A549 treated with AZD9567 at 1 μM for 4 hours (cell line): Measurements from ENCODE around the gene MRPS5. TPM values are rescaled to one million over a fixed set of nuclear protein-coding genes. Genes with fewer than 3 reads are reported as not detected.

ENCODE experiments used
- total RNA-seq: library from RNA; stranded (reverse); fragments of 200-300 nt; extraction: Qiagen RNA extraction; gene quantifications from 5 replicates; pipeline ENCODE4 v1.2.3, GENCODE V29; 2022; ENCODE audit not compliant: insufficient read depth

Gene MRPS5
- total RNA-seq = 68.5 to 74.9 TPM (median 72.9 TPM) in 5 replicates

GRCh38 chr2:95121407-95122196, at the start of gene MRPS5:
TSS of gene MRPS5 (minus strand) at chr2:95121808. CDS start at chr2:95121791, 17 bp downstream.

GRCh38 chr2:95165371-95166064, 43.9 kb upstream of the MRPS5 start, which contains the start of gene ZNF2:
TSS of gene ZNF2 (plus strand) at chr2:95165809. CDS start at chr2:95176227, 10,418 bp downstream.

GRCh38 chr2:95159690-95160449, 38.3 kb upstream of the MRPS5 start, which contains the start of gene ZNF514:
TSS of gene ZNF514 (minus strand) at chr2:95159848. CDS start at chr2:95153253, 6,595 bp downstream.

Other genes with a start within 250 kb of the MRPS5 start
- 0.09 to 0.18 TPM (median 0.14 TPM) in 4 of 5 replicates, not detected in the other for gene MAL, start 96.1 kb downstream of the MRPS5 start, total RNA-seq
- 4.4 to 7.4 TPM (median 6.9 TPM) in 5 replicates for gene ZNF514, start 38.0 kb upstream of the MRPS5 start, total RNA-seq
- gene ZNF2, start 44.0 kb upstream of the MRPS5 start, total RNA-seq = 3.2 to 6.4 TPM (median 3.6 TPM) in 5 replicates
- gene ZNF892, start 85.7 kb upstream of the MRPS5 start, total RNA-seq = 0.39 to 0.54 TPM (median 0.48 TPM) in 4 of 5 replicates, not detected in the other
- 0.02 to 0.07 TPM (median 0.05 TPM) in 4 of 5 replicates, not detected in the other for gene PROM2, start 152.6 kb upstream of the MRPS5 start, total RNA-seq
- gene KCNIP3, start 175.5 kb upstream of the MRPS5 start, total RNA-seq = 0.70 to 1.9 TPM (median 1.7 TPM) in 5 replicates